ENCODE measurements around the gene ACBD5. TPM values are rescaled to one million over a fixed set of nuclear protein-coding genes. Genes with fewer than 3 reads are reported as not detected.
A peak's percentile ranks its signal among the peaks of the same experiment; 100 is the strongest.

The ACBD5 gene
- total RNA-seq, 1 experiment from 2014 or later, result 16.8 TPM

DNA sequence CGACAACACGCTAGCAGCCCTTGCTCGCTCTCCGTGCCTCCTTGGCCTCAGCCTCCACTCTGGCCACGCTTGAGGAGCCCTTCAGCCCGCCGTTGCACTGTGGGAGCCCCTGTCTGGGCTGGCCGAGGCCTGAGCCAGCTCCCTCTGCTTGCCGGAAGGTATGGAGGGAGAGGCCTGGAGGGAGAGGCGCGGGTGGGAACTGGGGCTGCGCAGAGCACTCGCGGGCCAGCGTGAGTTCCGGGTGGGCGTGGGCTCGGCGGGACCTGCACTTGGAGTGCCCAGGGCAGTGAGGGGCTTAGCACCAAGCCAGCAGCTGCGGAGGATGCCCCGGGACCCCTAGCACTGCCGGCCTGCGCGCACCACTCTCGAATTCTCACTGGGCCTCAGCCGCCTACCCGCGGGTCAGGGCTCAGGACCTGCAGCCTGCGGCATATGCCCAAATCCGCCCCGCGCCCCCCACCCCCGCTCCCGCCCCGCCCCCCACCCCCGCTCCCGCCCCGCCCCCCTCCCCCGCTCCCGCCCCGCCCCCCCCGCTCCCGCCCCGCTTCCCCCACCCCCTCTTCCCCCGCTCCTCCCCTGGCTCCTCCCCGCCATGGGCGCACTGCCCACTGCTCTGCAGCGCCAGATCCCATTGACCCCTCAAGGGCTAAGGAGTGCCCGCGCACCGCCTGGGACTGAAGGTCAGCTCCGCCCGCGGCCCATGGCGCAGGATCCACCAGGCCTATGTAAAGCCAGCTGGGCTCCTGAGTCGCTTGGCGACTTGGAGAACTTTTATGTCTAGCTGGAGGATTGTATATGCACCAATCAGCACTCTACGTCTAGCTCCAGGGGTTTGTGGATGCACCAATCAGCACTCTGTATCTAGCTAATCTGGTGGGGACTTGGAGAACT is 15.9 kb upstream of the ACBD5 start:
- no peak overlapping the region for H3K27ac ChIP-seq (ENCODE audit: low read depth, low read length, poor library complexity, severe bottlenecking)
- H3K9me3 ChIP-seq (ENCODE audit: low read depth, low read length, poor library complexity, severe bottlenecking), result no peaks in the 10 kb centered on the region
- no peaks in the 10 kb centered on the region for H3K4me1 ChIP-seq (ENCODE audit: insufficient read depth, low read length, poor library complexity, severe bottlenecking)
- intact Hi-C loops (cut with micrococcal nuclease; ENCODE audit: unreplicated experiment), result no loop called here
- no peak overlapping the region for H3K4me3 ChIP-seq (ENCODE audit: low read depth, low read length, poor library complexity, severe bottlenecking)
- ChIA-PET POLR2A (ENCODE audit: low non-redundant PET) (no interaction called here), CTCF (no interaction called here)
- H3K36me3 ChIP-seq (ENCODE audit: insufficient read depth, low read length, poor library complexity, severe bottlenecking), result no peaks in the 10 kb centered on the region
- no peak for TF ChIP-seq EZH2 (IDR thresholded peaks at IDR 0.05; ENCODE audit: borderline replicate concordance, low read depth, low read length, poor library complexity, severe bottlenecking)
- TF ChIP-seq, protein P1, sequence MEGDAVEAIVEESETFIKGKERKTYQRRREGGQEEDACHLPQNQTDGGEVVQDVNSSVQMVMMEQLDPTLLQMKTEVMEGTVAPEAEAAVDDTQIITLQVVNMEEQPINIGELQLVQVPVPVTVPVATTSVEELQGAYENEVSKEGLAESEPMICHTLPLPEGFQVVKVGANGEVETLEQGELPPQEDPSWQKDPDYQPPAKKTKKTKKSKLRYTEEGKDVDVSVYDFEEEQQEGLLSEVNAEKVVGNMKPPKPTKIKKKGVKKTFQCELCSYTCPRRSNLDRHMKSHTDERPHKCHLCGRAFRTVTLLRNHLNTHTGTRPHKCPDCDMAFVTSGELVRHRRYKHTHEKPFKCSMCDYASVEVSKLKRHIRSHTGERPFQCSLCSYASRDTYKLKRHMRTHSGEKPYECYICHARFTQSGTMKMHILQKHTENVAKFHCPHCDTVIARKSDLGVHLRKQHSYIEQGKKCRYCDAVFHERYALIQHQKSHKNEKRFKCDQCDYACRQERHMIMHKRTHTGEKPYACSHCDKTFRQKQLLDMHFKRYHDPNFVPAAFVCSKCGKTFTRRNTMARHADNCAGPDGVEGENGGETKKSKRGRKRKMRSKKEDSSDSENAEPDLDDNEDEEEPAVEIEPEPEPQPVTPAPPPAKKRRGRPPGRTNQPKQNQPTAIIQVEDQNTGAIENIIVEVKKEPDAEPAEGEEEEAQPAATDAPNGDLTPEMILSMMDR (conservative IDR thresholded peaks at IDR 0.05; ENCODE audit: low read depth, low read length), result no peak
- BruUV-seq (replicated peaks), result no TSS peak
- DNase-seq (ENCODE audit: low spot score), result peak; percentile 8
- H3K27me3 ChIP-seq (replicated peaks; ENCODE audit: insufficient read depth, low read depth, low read length, poor library complexity), result peaks cover 38% of the 10 kb centered on the region

DNA sequence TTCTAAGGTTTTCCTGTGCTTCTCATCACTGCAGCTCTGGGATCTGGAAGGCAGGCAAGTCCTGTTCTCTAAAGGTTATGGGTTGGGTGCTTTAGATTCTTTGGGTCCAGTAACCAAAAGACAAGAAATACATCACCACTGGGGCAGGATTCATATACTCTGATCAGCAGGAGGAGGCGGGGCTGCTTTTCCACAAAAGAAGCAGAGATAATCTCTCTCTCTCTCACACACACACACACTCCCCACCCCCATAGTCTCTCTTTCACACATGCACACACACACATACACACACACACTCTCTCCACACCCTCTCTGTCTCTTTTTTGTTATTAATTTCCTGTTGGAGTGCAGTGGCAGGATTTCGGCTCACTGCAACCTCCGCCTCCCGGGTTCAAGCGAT is 13.0 kb upstream of the ACBD5 start:
- no peak for DNase-seq (ENCODE audit: low spot score)
- no peak overlapping the region for H3K27ac ChIP-seq (ENCODE audit: low read depth, low read length, poor library complexity, severe bottlenecking)
- ChIA-PET POLR2A (ENCODE audit: low non-redundant PET) (no interaction called here), CTCF (no interaction called here)
- H3K4me3 ChIP-seq (ENCODE audit: low read depth, low read length, poor library complexity, severe bottlenecking), result no peak overlapping the region
- no peaks in the 10 kb centered on the region for H3K9me3 ChIP-seq (ENCODE audit: low read depth, low read length, poor library complexity, severe bottlenecking)
- H3K27me3 ChIP-seq (replicated peaks; ENCODE audit: insufficient read depth, low read depth, low read length, poor library complexity), result peaks cover 8% of the 10 kb centered on the region
- no peaks in the 10 kb centered on the region for H3K4me1 ChIP-seq (ENCODE audit: insufficient read depth, low read length, poor library complexity, severe bottlenecking)
- TF ChIP-seq, protein P1 (conservative IDR thresholded peaks at IDR 0.05; ENCODE audit: low read depth, low read length), result no peak
- TF ChIP-seq EZH2 (IDR thresholded peaks at IDR 0.05; ENCODE audit: borderline replicate concordance, low read depth, low read length, poor library complexity, severe bottlenecking), result no peak
- no peaks in the 10 kb centered on the region for H3K36me3 ChIP-seq (ENCODE audit: insufficient read depth, low read length, poor library complexity, severe bottlenecking)
- intact Hi-C loops (cut with micrococcal nuclease; ENCODE audit: unreplicated experiment), result no loop called here
- no TSS peak for BruUV-seq (replicated peaks)

DNA sequence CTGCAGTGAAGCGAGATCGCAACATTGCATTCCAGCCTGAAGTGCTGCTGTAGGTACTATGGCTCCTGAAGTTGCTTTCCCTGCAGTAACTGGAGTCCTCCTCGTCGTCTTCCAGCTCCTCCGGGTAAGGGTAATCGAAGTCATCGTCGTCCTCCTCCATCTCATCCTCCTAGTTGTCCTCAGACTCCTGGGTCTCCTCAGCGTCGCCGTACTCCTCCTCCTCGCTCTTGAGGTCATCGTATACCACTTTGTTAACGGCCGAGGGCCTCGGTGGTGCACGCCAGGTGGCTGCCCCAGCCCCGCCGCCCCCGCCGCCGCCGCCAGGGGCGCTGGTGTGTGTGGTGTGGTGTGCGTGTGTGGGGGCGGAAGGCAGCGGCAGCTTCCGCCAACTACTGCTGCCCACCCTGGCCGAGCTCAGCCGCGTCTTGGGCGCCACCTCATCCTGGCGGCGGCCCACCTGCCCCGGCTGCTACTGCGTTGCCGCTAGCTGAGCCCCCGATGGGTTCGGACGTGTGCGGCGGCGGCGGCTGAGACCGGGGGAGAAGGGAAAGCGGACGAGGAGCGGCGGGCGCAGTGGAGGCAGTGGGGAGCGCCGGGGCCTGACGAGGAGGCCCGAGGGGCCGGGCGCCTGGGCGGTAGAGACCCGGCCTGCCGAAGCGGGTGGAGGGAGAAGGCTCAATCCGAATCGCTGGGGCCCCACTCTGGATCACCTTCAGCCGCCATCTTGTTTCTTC is 11.8 kb upstream of the ACBD5 start:
- Histone ChIP-seq H3K4me3 (ENCODE audit: low read depth, low read length, poor library complexity, severe bottlenecking) (no peak overlapping the region), H3K36me3 (ENCODE audit: insufficient read depth, low read length, poor library complexity, severe bottlenecking) (no peaks in the 10 kb centered on the region), H3K4me1 (ENCODE audit: insufficient read depth, low read length, poor library complexity, severe bottlenecking) (no peaks in the 10 kb centered on the region), H3K27me3 (replicated peaks; ENCODE audit: insufficient read depth, low read depth, low read length, poor library complexity) (no peaks in the 10 kb centered on the region), H3K27ac (ENCODE audit: low read depth, low read length, poor library complexity, severe bottlenecking) (no peak overlapping the region), H3K9me3 (ENCODE audit: low read depth, low read length, poor library complexity, severe bottlenecking) (no peaks in the 10 kb centered on the region)
- BruUV-seq (replicated peaks), result no TSS peak
- TF ChIP-seq EZH2 (IDR thresholded peaks at IDR 0.05; ENCODE audit: borderline replicate concordance, low read depth, low read length, poor library complexity, severe bottlenecking), result no peak
- TF ChIP-seq, protein P1 (conservative IDR thresholded peaks at IDR 0.05; ENCODE audit: low read depth, low read length), result peak; percentile 49
- ChIA-PET CTCF (interaction anchor here (0.6 kb wide), 2 partner anchors 96 to 1154 kb away, joined by 3 to 4 read pairs; no protein-coding TSS in a partner anchor), POLR2A (ENCODE audit: low non-redundant PET) (no interaction called here)
- peak; percentile 38 for DNase-seq (ENCODE audit: low spot score)
- intact Hi-C loops (cut with micrococcal nuclease; ENCODE audit: unreplicated experiment), result no loop called here
